PC-9 (cell line): ENCODE results near the gene C4BPB.

Source experiments
- CTCF ChIP-seq: fragments of 200-600 bp; sonication (generic); conservative IDR thresholded peaks from 2 replicates; pipeline ENCODE4 v1.6.1; 2017; ENCODE audit warnings: mixed run types, antibody characterized with exemption, mild to moderate bottlenecking, moderate library complexity
- EZH2 ChIP-seq: fragments of 200-600 bp; sonication (generic); IDR thresholded peaks from 2 replicates; pipeline ENCODE4 v1.8.0; 2017; ENCODE audit warnings: antibody characterized with exemption, low read depth

- TF ChIP-seq CTCF (no peak), EZH2 (no peak)
Measured at GRCh38 chr1:207073906-207074820, 14.5 kb upstream of the C4BPB start.
